GM12878 (cell line): ENCODE measurements around the gene COQ2. TPM values are rescaled to one million over a fixed set of nuclear protein-coding genes. Genes with fewer than 3 reads are reported as not detected.
A peak's percentile ranks its signal among the peaks of the same experiment; 100 is the strongest.

ENCODE experiments used
- BACH1 ChIP-seq: fragments of 450-650 bp; IDR thresholded peaks from 2 replicates; pipeline ENCODE4 v1.6.1; 2017; ENCODE audit warnings: mild to moderate bottlenecking, borderline replicate concordance
- BMI1 ChIP-seq: fragments of 450-650 bp; IDR thresholded peaks from 2 replicates; pipeline ENCODE4 v1.6.1; 2016; ENCODE audit warnings: mild to moderate bottlenecking, moderate library complexity, borderline replicate concordance
- CHD2 ChIP-seq: IDR thresholded peaks from 2 replicates; pipeline ENCODE4 v1.6.1; 2011; ENCODE audit warnings: low read depth, low read length, improper control_type of control experiment, borderline replicate concordance
- CREB1 ChIP-seq: IDR thresholded peaks from 2 replicates; pipeline ENCODE4 v1.6.1; 2012; ENCODE audit warnings: low read depth, mild to moderate bottlenecking, inconsistent platforms
- DPF2 ChIP-seq: fragments of 450-650 bp; IDR thresholded peaks from 2 replicates; pipeline ENCODE4 v1.6.1; 2017; ENCODE audit warnings: mild to moderate bottlenecking
- EED ChIP-seq: sonication (generic); IDR thresholded peaks from 2 replicates; pipeline ENCODE4 v1.6.1; 2016; ENCODE audit warnings: antibody characterized with exemption, low read depth
- ETV6 ChIP-seq, 2 experiments: fragments of 450-650 bp in 1 of 2; IDR thresholded peaks in 1 of 2; conservative IDR thresholded peaks in 1 of 2; 2 replicates each; pipeline ENCODE4 v1.6.1; 2014; ENCODE audit warnings: antibody characterized with exemption in 1 of 2, borderline replicate concordance in 1 of 2, low read depth in 1 of 2, mild to moderate bottlenecking in 1 of 2, moderate library complexity in 1 of 2
- HCFC1 ChIP-seq: fragments of 150-350 bp; IDR thresholded peaks from 2 replicates; pipeline ENCODE4 v1.6.1; 2014; ENCODE audit warnings: low read length
- IKZF1 ChIP-seq: fragments of 450-650 bp; conservative IDR thresholded peaks from 2 replicates; pipeline ENCODE4 v1.6.1; 2017; ENCODE audit warnings: antibody characterized with exemption, mild to moderate bottlenecking
- JUND ChIP-seq: IDR thresholded peaks from 2 replicates; pipeline ENCODE4 v1.6.1; 2012; ENCODE audit warnings: low read depth, mild to moderate bottlenecking, low read length, improper control_type of control experiment, moderate library complexity
- KLF5 ChIP-seq: fragments of 450-650 bp; IDR thresholded peaks from 2 replicates; pipeline ENCODE4 v1.6.1; 2014; ENCODE audit warnings: mild to moderate bottlenecking; ENCODE audit not compliant: partially characterized antibody
- LARP7 ChIP-seq: fragments of 450-650 bp; IDR thresholded peaks from 2 replicates; pipeline ENCODE4 v1.6.1; 2017; ENCODE audit warnings: mild to moderate bottlenecking
- NBN ChIP-seq: fragments of 450-650 bp; IDR thresholded peaks from 2 replicates; pipeline ENCODE4 v1.6.1; 2016
- NFXL1 ChIP-seq: fragments of 450-650 bp; IDR thresholded peaks from 2 replicates; pipeline ENCODE4 v1.6.1; 2017; ENCODE audit warnings: antibody characterized with exemption, mild to moderate bottlenecking, borderline replicate concordance
- POU2F2 ChIP-seq: IDR thresholded peaks from 3 replicates; pipeline ENCODE4 v1.6.1; 2011; ENCODE audit warnings: low read depth, mild to moderate bottlenecking, low read length, borderline replicate concordance
- RAD51 ChIP-seq: fragments of 450-650 bp; IDR thresholded peaks from 2 replicates; pipeline ENCODE4 v1.6.1; 2016; ENCODE audit warnings: moderate library complexity, mild to moderate bottlenecking, inconsistent platforms
- SIN3A ChIP-seq: IDR thresholded peaks from 2 replicates; pipeline ENCODE4 v1.6.1; 2012; ENCODE audit warnings: low read depth, low read length, improper control_type of control experiment
- SMARCA5 ChIP-seq: fragments of 450-650 bp; IDR thresholded peaks from 2 replicates; pipeline ENCODE4 v1.6.1; 2017; ENCODE audit warnings: mild to moderate bottlenecking
- SREBF1 ChIP-seq: IDR thresholded peaks from 2 replicates; pipeline ENCODE4 v1.6.1; 2012; ENCODE audit warnings: mild to moderate bottlenecking, low read length
- WRNIP1 ChIP-seq: IDR thresholded peaks from 2 replicates; pipeline ENCODE4 v1.6.1; 2011; ENCODE audit warnings: low read depth, low read length, improper control_type of control experiment, borderline replicate concordance
- ZNF217 ChIP-seq: fragments of 450-650 bp; IDR thresholded peaks from 2 replicates; pipeline ENCODE4 v1.6.1; 2017; ENCODE audit warnings: antibody characterized with exemption, mild to moderate bottlenecking
- ZNF24 ChIP-seq: fragments of 450-650 bp; IDR thresholded peaks from 2 replicates; pipeline ENCODE4 v1.6.1; 2017; ENCODE audit warnings: antibody characterized with exemption, mild to moderate bottlenecking
- ZNF622 ChIP-seq: fragments of 450-650 bp; IDR thresholded peaks from 2 replicates; pipeline ENCODE4 v1.6.1; 2017; ENCODE audit warnings: mild to moderate bottlenecking, inconsistent platforms
- ZSCAN29 ChIP-seq: fragments of 450-650 bp; IDR thresholded peaks from 2 replicates; pipeline ENCODE4 v1.6.1; 2017; ENCODE audit warnings: mild to moderate bottlenecking, moderate library complexity
- polyA plus RNA-seq, 11 experiments: library from polyadenylated mRNA; depleted of rRNA in 4 of 11; unstranded in 6 of 11; stranded (reverse) in 5 of 11; fragments of >200 nt; fragmentation: Nextera tagmentation in 4 of 11; fragmentation: Illumina TruSeq in 1 of 11; extraction: Ambion mirVana in 4 of 11; extraction: Trizol in 1 of 11; gene quantifications; 1 replicate in 1 of 11; 2 replicates in 10 of 11; pipeline versions ENCODE4 v1.2.1 to v1.2.3, GENCODE V29; 2011 to 2016; ENCODE audit warnings: inconsistent platforms in 2 of 11, missing spikeins in 2 of 11, low read depth in 1 of 11
- total RNA-seq, 4 experiments: library from RNA; depleted of rRNA in 3 of 4; stranded (reverse); fragments of >200 nt in 3 of 4; fragmentation: Illumina TruSeq in 1 of 4; extraction: Trizol in 1 of 4; gene quantifications; 2 replicates each; pipeline versions ENCODE4 v1.2.1 to v1.2.3, GENCODE V29; 2013 to 2021
- TF ChIP-seq, protein P1 (sequence below): fragments of 450-650 bp; conservative IDR thresholded peaks from 2 replicates; pipeline ENCODE4 v1.6.1; 2017; ENCODE audit warnings: mild to moderate bottlenecking, moderate library complexity
- TF ChIP-seq, protein P2 (sequence below): fragments of 150-350 bp; IDR thresholded peaks from 2 replicates; pipeline ENCODE4 v1.6.1; 2016; ENCODE audit warnings: low read depth, low read length
- TF ChIP-seq, protein P3 (sequence below): fragments of 450-650 bp; IDR thresholded peaks from 2 replicates; pipeline ENCODE4 v1.6.1; 2017; ENCODE audit warnings: borderline replicate concordance

COQ2 gene
- total and polyA plus RNA-seq, 10 of the 15 experiments (the other 5 are each of a cell fraction or from before 2014, with no cell fraction given) = 5.0 to 46.7 (median 19.1) TPM

DNA sequence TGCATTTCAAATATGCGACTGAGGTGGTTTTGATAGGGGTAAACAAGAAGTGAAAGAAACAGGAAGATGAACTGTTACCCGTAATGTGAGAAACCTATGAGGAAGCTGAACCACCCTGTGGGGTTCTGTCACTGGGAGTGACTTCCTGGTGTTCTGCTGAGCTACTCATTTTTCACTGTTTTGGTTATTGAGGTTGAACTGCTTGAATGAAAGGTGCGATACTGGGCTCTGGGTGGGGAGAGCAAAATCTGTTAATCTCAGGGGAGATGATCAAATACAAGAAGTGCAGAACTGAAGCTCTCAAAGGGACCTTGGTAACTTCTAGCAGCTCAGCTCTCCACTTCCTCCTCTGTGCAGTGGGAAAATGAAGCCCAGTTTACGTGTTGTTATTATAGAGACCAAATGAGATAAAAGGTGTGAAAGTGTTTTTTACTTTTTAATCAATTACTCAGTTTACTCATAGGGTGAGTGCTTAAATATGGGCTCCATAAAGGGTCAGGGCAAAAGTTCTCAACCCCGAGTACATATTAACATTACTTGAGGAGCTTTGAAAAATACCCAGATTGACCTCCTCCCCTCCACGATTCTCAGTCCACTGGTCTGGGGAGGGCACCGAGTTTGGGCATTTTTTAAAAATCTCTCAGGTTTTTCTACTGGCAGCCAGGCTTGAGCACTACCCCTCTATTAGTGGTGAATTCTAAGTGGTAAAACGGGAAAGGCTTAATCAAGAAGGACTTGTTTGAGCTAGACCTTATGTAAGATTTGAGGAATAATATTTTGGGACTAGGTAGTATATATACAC lies 66.7 kb downstream of the COQ2 start (continued):
- TF ChIP-seq JUND (no peak), RAD51 (no peak), HCFC1 (no peak), NBN (peak; percentile 98), SREBF1 (no peak), BMI1 (peak; percentile 58; the same call in 1 of the 2 replicates), WRNIP1 (0 out of 2 replicates have a peak, but pooled peaks have one; percentile 56), ZNF622 (no peak), LARP7 (no peak), CHD2 (peak; percentile 70; the same call in 1 of the 2 replicates), SIN3A (no peak), NFXL1 (no peak), ZSCAN29 (no peak), ZNF217 (peak; percentile 56; the same call in 1 of the 2 replicates), ZNF24 (no peak), ETV6 (conservative IDR thresholded peaks at IDR 0.05 in 1 of 2, IDR thresholded peaks at IDR 0.05 in 1 of 2; ENCODE audit: borderline replicate concordance in 1 of 2, low read depth in 1 of 2) (peak in 1 of 2 experiments; percentile 99; a peak in 2 of 4 replicates), SMARCA5 (no peak), CREB1 (peak; percentile 52), POU2F2 (peak; percentile 87; the same call in 2 of the 3 replicates), EED (peak; percentile 92), DPF2 (peak; percentile 51; the same call in 1 of the 2 replicates), BACH1 (peak; percentile 65; the same call in 1 of the 2 replicates), KLF5 (peak; percentile 68), IKZF1 (peak; percentile 98)
- TF ChIP-seq, protein P1, sequence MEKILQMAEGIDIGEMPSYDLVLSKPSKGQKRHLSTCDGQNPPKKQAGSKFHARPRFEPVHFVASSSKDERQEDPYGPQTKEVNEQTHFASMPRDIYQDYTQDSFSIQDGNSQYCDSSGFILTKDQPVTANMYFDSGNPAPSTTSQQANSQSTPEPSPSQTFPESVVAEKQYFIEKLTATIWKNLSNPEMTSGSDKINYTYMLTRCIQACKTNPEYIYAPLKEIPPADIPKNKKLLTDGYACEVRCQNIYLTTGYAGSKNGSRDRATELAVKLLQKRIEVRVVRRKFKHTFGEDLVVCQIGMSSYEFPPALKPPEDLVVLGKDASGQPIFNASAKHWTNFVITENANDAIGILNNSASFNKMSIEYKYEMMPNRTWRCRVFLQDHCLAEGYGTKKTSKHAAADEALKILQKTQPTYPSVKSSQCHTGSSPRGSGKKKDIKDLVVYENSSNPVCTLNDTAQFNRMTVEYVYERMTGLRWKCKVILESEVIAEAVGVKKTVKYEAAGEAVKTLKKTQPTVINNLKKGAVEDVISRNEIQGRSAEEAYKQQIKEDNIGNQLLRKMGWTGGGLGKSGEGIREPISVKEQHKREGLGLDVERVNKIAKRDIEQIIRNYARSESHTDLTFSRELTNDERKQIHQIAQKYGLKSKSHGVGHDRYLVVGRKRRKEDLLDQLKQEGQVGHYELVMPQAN = no peak
- TF ChIP-seq, protein P2, sequence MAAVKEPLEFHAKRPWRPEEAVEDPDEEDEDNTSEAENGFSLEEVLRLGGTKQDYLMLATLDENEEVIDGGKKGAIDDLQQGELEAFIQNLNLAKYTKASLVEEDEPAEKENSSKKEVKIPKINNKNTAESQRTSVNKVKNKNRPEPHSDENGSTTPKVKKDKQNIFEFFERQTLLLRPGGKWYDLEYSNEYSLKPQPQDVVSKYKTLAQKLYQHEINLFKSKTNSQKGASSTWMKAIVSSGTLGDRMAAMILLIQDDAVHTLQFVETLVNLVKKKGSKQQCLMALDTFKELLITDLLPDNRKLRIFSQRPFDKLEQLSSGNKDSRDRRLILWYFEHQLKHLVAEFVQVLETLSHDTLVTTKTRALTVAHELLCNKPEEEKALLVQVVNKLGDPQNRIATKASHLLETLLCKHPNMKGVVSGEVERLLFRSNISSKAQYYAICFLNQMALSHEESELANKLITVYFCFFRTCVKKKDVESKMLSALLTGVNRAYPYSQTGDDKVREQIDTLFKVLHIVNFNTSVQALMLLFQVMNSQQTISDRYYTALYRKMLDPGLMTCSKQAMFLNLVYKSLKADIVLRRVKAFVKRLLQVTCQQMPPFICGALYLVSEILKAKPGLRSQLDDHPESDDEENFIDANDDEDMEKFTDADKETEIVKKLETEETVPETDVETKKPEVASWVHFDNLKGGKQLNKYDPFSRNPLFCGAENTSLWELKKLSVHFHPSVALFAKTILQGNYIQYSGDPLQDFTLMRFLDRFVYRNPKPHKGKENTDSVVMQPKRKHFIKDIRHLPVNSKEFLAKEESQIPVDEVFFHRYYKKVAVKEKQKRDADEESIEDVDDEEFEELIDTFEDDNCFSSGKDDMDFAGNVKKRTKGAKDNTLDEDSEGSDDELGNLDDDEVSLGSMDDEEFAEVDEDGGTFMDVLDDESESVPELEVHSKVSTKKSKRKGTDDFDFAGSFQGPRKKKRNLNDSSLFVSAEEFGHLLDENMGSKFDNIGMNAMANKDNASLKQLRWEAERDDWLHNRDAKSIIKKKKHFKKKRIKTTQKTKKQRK = no peak
- TF ChIP-seq, protein P3, sequence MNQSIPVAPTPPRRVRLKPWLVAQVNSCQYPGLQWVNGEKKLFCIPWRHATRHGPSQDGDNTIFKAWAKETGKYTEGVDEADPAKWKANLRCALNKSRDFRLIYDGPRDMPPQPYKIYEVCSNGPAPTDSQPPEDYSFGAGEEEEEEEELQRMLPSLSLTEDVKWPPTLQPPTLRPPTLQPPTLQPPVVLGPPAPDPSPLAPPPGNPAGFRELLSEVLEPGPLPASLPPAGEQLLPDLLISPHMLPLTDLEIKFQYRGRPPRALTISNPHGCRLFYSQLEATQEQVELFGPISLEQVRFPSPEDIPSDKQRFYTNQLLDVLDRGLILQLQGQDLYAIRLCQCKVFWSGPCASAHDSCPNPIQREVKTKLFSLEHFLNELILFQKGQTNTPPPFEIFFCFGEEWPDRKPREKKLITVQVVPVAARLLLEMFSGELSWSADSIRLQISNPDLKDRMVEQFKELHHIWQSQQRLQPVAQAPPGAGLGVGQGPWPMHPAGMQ = no peak; the same call in 1 of the 2 replicates
